Suprapubic skin (tissue), 4 donors: Measurements from ENCODE around the gene IKZF2.

Source experiments
- EP300 ChIP-seq: sonication (generic); formaldehyde crosslinking; IDR thresholded peaks from one replicate; pipeline ENCODE4 v1.6.1; 2017; ENCODE audit warnings: antibody characterized with exemption
- POLR2AphosphoS5 ChIP-seq, 3 donors: sonication (generic); formaldehyde crosslinking; IDR thresholded peaks; one replicate each; pipeline ENCODE4 v1.6.1; 2017; ENCODE audit warnings: antibody characterized with exemption in 3 of 3

DNA sequence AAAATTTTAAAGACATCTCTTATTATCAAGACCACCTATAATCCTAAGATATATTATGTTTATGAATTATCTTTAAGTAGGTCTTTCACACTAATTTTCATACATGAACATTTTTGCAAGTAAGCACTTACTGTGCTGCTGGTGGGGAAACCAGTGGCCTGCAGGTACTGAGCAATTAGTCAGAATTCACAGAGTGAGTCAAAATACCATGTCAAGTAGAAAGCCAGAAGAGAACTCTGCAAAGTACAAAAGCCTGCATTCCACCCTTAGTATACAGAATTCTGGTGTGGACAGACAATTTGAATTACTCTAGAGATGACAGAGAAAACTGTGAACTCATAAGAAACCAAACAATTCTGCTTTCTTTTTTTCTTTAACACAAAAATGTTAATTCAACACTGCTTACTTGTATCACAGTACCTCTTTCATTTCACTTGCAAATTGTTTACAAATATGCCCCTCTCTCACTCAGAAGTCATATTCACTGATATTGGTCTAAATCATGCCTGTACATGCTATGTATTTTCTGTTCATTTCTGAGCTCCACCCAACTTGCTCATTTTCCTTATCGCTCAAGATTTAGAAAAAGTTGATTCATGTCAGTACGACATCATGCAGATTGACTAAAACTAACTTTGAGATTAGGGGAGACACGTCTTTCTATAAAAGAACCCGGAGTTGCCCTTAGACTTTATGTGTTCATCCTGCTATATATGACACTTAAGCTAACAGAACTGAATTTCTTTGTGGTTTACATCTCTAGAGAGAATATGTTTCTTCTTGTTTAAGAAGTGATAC lies 182.9 kb downstream of the IKZF2 start:
- no peak for TF ChIP-seq EP300
- TF ChIP-seq POLR2AphosphoS5 (IDR thresholded peaks at IDR 0.05): no peak
